NCI-H2081 treated with DMSO at 0.1 percent for 48 hours (cell line): Measurements from ENCODE around the gene OR8B3.

Source experiments
- DNase-seq: peaks from one replicate; lab custom pipeline; 2025; lab: John Stamatoyannopoulos, UW

The OR8B3 gene

DNA sequence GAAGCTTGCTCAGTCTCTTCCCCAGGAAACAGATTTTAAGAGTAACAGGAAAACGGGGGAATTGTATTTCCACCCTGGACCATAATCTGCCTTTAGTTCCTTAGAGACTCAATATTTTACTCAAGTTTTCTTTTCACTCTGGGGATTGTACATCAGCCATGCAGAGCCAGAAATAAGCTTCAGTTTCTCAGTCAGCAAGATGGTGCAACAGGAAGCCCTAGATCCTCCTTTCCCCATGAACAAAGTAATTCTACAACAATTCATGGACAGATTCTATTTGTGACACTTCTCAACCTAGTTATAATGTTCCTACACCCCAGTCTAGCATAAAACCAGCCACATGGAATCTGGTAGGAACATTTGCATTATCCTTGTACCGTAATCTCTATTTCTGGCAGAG is 39.3 kb downstream of the OR8B3 start:
- no peak for DNase-seq

- DNase-seq, result no peak
These were observed 52.4 kb downstream of the OR8B3 start for GRCh38 chr11:124346311-124346955.
